Hematopoietic multipotent progenitor cell treated with erythropoietin and hydrocortisone succinate and interleukin-3 and kit ligand, for 15 days (in vitro differentiated cells): Measurements from ENCODE around the gene ARV1.
"Not testable (repeated sequence)": the region's sequence is repeated elsewhere in the genome, so short reads cannot be mapped to it uniquely, and the experiment has no call there.

Experiments
- DNase-seq: peaks from one replicate; pipeline ENCODE4 v3.0.0-alpha.2; 2015; ENCODE audit warnings: low spot score

The ARV1 gene

GRCh38 chr1:231045286-231045685 lies 66.4 kb downstream of the ARV1 start:
- DNase-seq, result no peak

GRCh38 chr1:231045921-231046729 lies 67.2 kb downstream of the ARV1 start:
- DNase-seq, result not testable (repeated sequence)

- peak; percentile 30 for DNase-seq
Observed at GRCh38 chr1:231046730-231047395, 68.0 kb downstream of the ARV1 start.

- DNase-seq, result not testable (repeated sequence)
Observed at GRCh38 chr1:231047529-231047928, 68.6 kb downstream of the ARV1 start.

GRCh38 chr1:231048419-231048818 lies 69.5 kb downstream of the ARV1 start:
- DNase-seq, result not testable (repeated sequence)

- DNase-seq, result no peak
Observed at GRCh38 chr1:231049121-231049979, 70.5 kb downstream of the ARV1 start.
